ENCODE results near the gene SELENOO.
A peak's percentile ranks its signal among the peaks of the same experiment; 100 is the strongest.

Gene SELENOO

GRCh38 chr22:50221410-50222300 is 20.8 kb downstream of the SELENOO start:
- Histone ChIP-seq H2BK15ac (ENCODE audit: low read length) (no peak overlapping the region), H3K4me2 (ENCODE audit: insufficient read depth, low read length, poor library complexity, severe bottlenecking) (no peak overlapping the region), H3K9ac (ENCODE audit: low read depth, low read length, poor library complexity) (no peak overlapping the region), H3K27me3 (ENCODE audit: control insufficient read depth in 3 of 3, insufficient read depth in 3 of 3, low read depth in 1 of 3, low read length in 3 of 3) (no peaks in the 10 kb centered on the region), H4K91ac (ENCODE audit: low read depth, low read length, poor library complexity) (no peak overlapping the region), H3K14ac (ENCODE audit: low read length) (no peak overlapping the region), H2BK12ac (ENCODE audit: low read length) (peak overlapping the region; percentile 22), H3K4me3 (ENCODE audit: low read length in 2 of 2) (no peak overlapping the region), H2AK5ac (ENCODE audit: low read depth, low read length) (no peak overlapping the region), H3K36me3 (replicated peaks in 1 of 2; ENCODE audit: control insufficient read depth in 2 of 2, insufficient read depth in 2 of 2, low read length in 2 of 2) (peaks cover 58 to 87% of the 10 kb centered on the region in 2 donors), H4K8ac (ENCODE audit: low read depth, low read length) (peak overlapping the region; percentile 17), H2BK5ac (ENCODE audit: low read length) (no peak overlapping the region), H2BK120ac (ENCODE audit: low read depth, low read length) (no peak overlapping the region), H3K18ac (ENCODE audit: low read length) (no peak overlapping the region), H2AFZ (ENCODE audit: low read length) (no peak overlapping the region), H3K23ac (ENCODE audit: low read depth, low read length, poor library complexity) (peak overlapping the region; percentile 43), H3K9me3 (replicated peaks in 1 of 2; ENCODE audit: control insufficient read depth in 2 of 2, insufficient read depth in 1 of 2, low read depth in 1 of 2, low read length in 2 of 2) (no peaks in the 10 kb centered on the region), H3K79me1 (ENCODE audit: low read depth, low read length) (peaks cover 15% of the 10 kb centered on the region), H3K4ac (ENCODE audit: low read length) (no peak overlapping the region), H3K4me1 (ENCODE audit: control insufficient read depth in 2 of 2, insufficient read depth in 1 of 2, low read depth in 1 of 2, low read length in 2 of 2) (no peaks in the 10 kb centered on the region), H3K27ac (replicated peaks; ENCODE audit: low read length) (no peak overlapping the region)
- no peak for DNase-seq (ENCODE audit: low spot score)
- WGBS, 2 donors (ENCODE audit: extremely low coverage in 2 of 2, insufficient read length in 2 of 2, insufficient replicate concordance in 1 of 2) = no CpG with 5 or more reads among the region's 19 CpGs

GRCh38 chr22:50222508-50222907 is 21.7 kb downstream of the SELENOO start:
- Histone ChIP-seq H3K36me3 (replicated peaks in 1 of 2; ENCODE audit: control insufficient read depth in 2 of 2, insufficient read depth in 2 of 2, low read length in 2 of 2) (peaks cover 51 to 81% of the 10 kb centered on the region in 2 donors), H4K8ac (ENCODE audit: low read depth, low read length) (no peak overlapping the region), H3K4me1 (ENCODE audit: control insufficient read depth in 2 of 2, insufficient read depth in 1 of 2, low read depth in 1 of 2, low read length in 2 of 2) (no peaks in the 10 kb centered on the region), H3K9me3 (replicated peaks in 1 of 2; ENCODE audit: control insufficient read depth in 2 of 2, insufficient read depth in 1 of 2, low read depth in 1 of 2, low read length in 2 of 2) (no peaks in the 10 kb centered on the region), H3K9ac (ENCODE audit: low read depth, low read length, poor library complexity) (no peak overlapping the region), H2BK5ac (ENCODE audit: low read length) (no peak overlapping the region), H2BK120ac (ENCODE audit: low read depth, low read length) (no peak overlapping the region), H3K4ac (ENCODE audit: low read length) (no peak overlapping the region), H3K4me3 (ENCODE audit: low read length in 2 of 2) (no peak overlapping the region), H2BK15ac (ENCODE audit: low read length) (no peak overlapping the region), H3K14ac (ENCODE audit: low read length) (no peak overlapping the region), H2BK12ac (ENCODE audit: low read length) (no peak overlapping the region), H3K18ac (ENCODE audit: low read length) (no peak overlapping the region), H3K27ac (replicated peaks; ENCODE audit: low read length) (no peak overlapping the region), H3K27me3 (ENCODE audit: control insufficient read depth in 3 of 3, insufficient read depth in 3 of 3, low read depth in 1 of 3, low read length in 3 of 3) (no peaks in the 10 kb centered on the region), H2AFZ (ENCODE audit: low read length) (no peak overlapping the region), H3K4me2 (ENCODE audit: insufficient read depth, low read length, poor library complexity, severe bottlenecking) (no peak overlapping the region), H3K79me1 (ENCODE audit: low read depth, low read length) (peaks cover 18% of the 10 kb centered on the region), H3K23ac (ENCODE audit: low read depth, low read length, poor library complexity) (no peak overlapping the region), H4K91ac (ENCODE audit: low read depth, low read length, poor library complexity) (no peak overlapping the region), H2AK5ac (ENCODE audit: low read depth, low read length) (no peak overlapping the region)
- DNase-seq (ENCODE audit: low spot score) = no peak
- no CpG with 5 or more reads among the region's 8 CpGs for WGBS, 2 donors (ENCODE audit: extremely low coverage in 2 of 2, insufficient read length in 2 of 2, insufficient replicate concordance in 1 of 2)

GRCh38 chr22:50224071-50224470 is 23.3 kb downstream of the SELENOO start:
- Histone ChIP-seq H2AFZ (ENCODE audit: low read length) (no peak overlapping the region), H2BK120ac (ENCODE audit: low read depth, low read length) (no peak overlapping the region), H2BK12ac (ENCODE audit: low read length) (no peak overlapping the region), H4K8ac (ENCODE audit: low read depth, low read length) (no peak overlapping the region), H3K4me1 (ENCODE audit: control insufficient read depth in 2 of 2, insufficient read depth in 1 of 2, low read depth in 1 of 2, low read length in 2 of 2) (no peaks in the 10 kb centered on the region), H3K27ac (replicated peaks; ENCODE audit: low read length) (no peak overlapping the region), H3K27me3 (ENCODE audit: control insufficient read depth in 3 of 3, insufficient read depth in 3 of 3, low read depth in 1 of 3, low read length in 3 of 3) (no peaks in the 10 kb centered on the region), H2BK5ac (ENCODE audit: low read length) (no peak overlapping the region), H2BK15ac (ENCODE audit: low read length) (no peak overlapping the region), H3K79me1 (ENCODE audit: low read depth, low read length) (peaks cover 21% of the 10 kb centered on the region), H3K14ac (ENCODE audit: low read length) (no peak overlapping the region), H3K36me3 (replicated peaks in 1 of 2; ENCODE audit: control insufficient read depth in 2 of 2, insufficient read depth in 2 of 2, low read length in 2 of 2) (peaks cover 39 to 71% of the 10 kb centered on the region in 2 donors), H3K9ac (ENCODE audit: low read depth, low read length, poor library complexity) (peak overlapping the region; percentile 21), H2AK5ac (ENCODE audit: low read depth, low read length) (no peak overlapping the region), H4K91ac (ENCODE audit: low read depth, low read length, poor library complexity) (no peak overlapping the region), H3K4ac (ENCODE audit: low read length) (no peak overlapping the region), H3K9me3 (replicated peaks in 1 of 2; ENCODE audit: control insufficient read depth in 2 of 2, insufficient read depth in 1 of 2, low read depth in 1 of 2, low read length in 2 of 2) (no peaks in the 10 kb centered on the region), H3K4me2 (ENCODE audit: insufficient read depth, low read length, poor library complexity, severe bottlenecking) (no peak overlapping the region), H3K18ac (ENCODE audit: low read length) (no peak overlapping the region), H3K23ac (ENCODE audit: low read depth, low read length, poor library complexity) (no peak overlapping the region), H3K4me3 (ENCODE audit: low read length in 2 of 2) (no peak overlapping the region)
- WGBS, 2 donors (ENCODE audit: extremely low coverage in 2 of 2, insufficient read length in 2 of 2, insufficient replicate concordance in 1 of 2) = no CpG with 5 or more reads among the region's 16 CpGs
- DNase-seq (ENCODE audit: low spot score) = no peak

GRCh38 chr22:50225200-50225969 is 24.6 kb downstream of the SELENOO start:
- H3K14ac ChIP-seq (ENCODE audit: low read length) = no peak overlapping the region
- H2BK15ac ChIP-seq (ENCODE audit: low read length) = no peak overlapping the region
- no peak overlapping the region for H2BK12ac ChIP-seq (ENCODE audit: low read length)
- no peak overlapping the region for H2AFZ ChIP-seq (ENCODE audit: low read length)
- H3K9me3 ChIP-seq (replicated peaks in 1 of 2; ENCODE audit: control insufficient read depth in 2 of 2, insufficient read depth in 1 of 2, low read depth in 1 of 2, low read length in 2 of 2) = no peaks in the 10 kb centered on the region
- no peak overlapping the region for H4K8ac ChIP-seq (ENCODE audit: low read depth, low read length)
- no peak overlapping the region for H3K27ac ChIP-seq (replicated peaks; ENCODE audit: low read length)
- H3K4me3 ChIP-seq (ENCODE audit: low read length in 2 of 2) = no peak overlapping the region
- no peak overlapping the region for H2BK5ac ChIP-seq (ENCODE audit: low read length)
- no peak overlapping the region for H3K4ac ChIP-seq (ENCODE audit: low read length)
- WGBS, 2 donors (ENCODE audit: extremely low coverage in 2 of 2, insufficient read length in 2 of 2, insufficient replicate concordance in 1 of 2) = no CpG with 5 or more reads among the region's 24 CpGs
- DNase-seq (ENCODE audit: low spot score) = no peak
- H3K4me2 ChIP-seq (ENCODE audit: insufficient read depth, low read length, poor library complexity, severe bottlenecking) = no peak overlapping the region
- H2AK5ac ChIP-seq (ENCODE audit: low read depth, low read length) = no peak overlapping the region
- peak overlapping the region; percentile 55 for H3K23ac ChIP-seq (ENCODE audit: low read depth, low read length, poor library complexity)
- no peak overlapping the region for H3K18ac ChIP-seq (ENCODE audit: low read length)
- peaks cover 23% of the 10 kb centered on the region for H3K79me1 ChIP-seq (ENCODE audit: low read depth, low read length)
- no peaks in the 10 kb centered on the region for H3K4me1 ChIP-seq (ENCODE audit: control insufficient read depth in 2 of 2, insufficient read depth in 1 of 2, low read depth in 1 of 2, low read length in 2 of 2)
- peaks cover 39 to 70% of the 10 kb centered on the region in 2 donors for H3K36me3 ChIP-seq (replicated peaks in 1 of 2; ENCODE audit: control insufficient read depth in 2 of 2, insufficient read depth in 2 of 2, low read length in 2 of 2)
- no peak overlapping the region for H4K91ac ChIP-seq (ENCODE audit: low read depth, low read length, poor library complexity)
- H3K27me3 ChIP-seq (ENCODE audit: control insufficient read depth in 3 of 3, insufficient read depth in 3 of 3, low read depth in 1 of 3, low read length in 3 of 3) = no peaks in the 10 kb centered on the region
- no peak overlapping the region for H2BK120ac ChIP-seq (ENCODE audit: low read depth, low read length)
- peak overlapping the region; percentile 12 for H3K9ac ChIP-seq (ENCODE audit: low read depth, low read length, poor library complexity)

Data from neuronal stem cell (in vitro differentiated cells).